Left ventricle myocardium superior (tissue), 1 donor: Measurements from ENCODE around the gene ME1. TPM values are rescaled to one million over a fixed set of nuclear protein-coding genes. Genes with fewer than 3 reads are reported as not detected.
"Not testable (repeated sequence)": the region's sequence is repeated elsewhere in the genome, so short reads cannot be mapped to it uniquely, and the experiment has no call there.

Experiments used
- ATAC-seq: fragments of 200-7000 bp; cut with Tn5 transposase; one replicate; pipeline ENCODE4 v1.9.1; 2020; ENCODE audit warnings: mild to moderate bottlenecking, moderate library complexity
- DNase-seq: peaks from one replicate; pipeline ENCODE4 v3.0.0-alpha.2; 2020
- intact Hi-C: fragments of 100-400 bp; cut with micrococcal nuclease; formaldehyde crosslinking; loops from one replicate; pipeline ENCODE4 v1.11.0; 2022
- total RNA-seq: library from RNA; stranded (reverse); fragmentation: NEBNext Ultra II Directional; extraction: Animal tissue kit (Norgen Biotek cat#: 25700); gene quantifications from one replicate; pipeline ENCODE4 v1.2.1, GENCODE V29; 2021
- donor health status: DM: no; HTN: yes; CAD: no; lungs with severe emphysema.

ME1 gene
- total RNA-seq, 1 donor from 2014 or later = 24.9 TPM

DNA sequence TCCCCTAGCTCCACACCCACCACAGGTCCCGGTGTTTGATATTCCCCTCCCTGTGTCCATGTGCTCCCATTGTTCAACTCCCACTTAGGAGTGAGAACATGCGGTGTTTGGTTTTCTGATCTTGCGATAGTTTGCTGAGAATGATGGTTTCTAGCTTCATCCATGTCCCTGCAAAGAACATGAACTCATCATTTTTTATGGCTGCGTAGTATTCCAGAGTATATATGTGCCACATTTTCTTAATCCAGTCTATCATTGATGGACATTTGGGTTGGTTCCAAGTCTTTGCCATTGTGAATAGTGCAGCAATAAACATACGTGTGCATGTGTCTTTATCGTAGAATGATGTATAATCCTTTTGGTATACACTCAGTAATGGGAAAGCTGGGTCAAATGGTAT is 143.6 kb downstream of the ME1 start:
- ATAC-seq, intact Hi-C loops, DNase-seq: not testable (repeated sequence)

DNA sequence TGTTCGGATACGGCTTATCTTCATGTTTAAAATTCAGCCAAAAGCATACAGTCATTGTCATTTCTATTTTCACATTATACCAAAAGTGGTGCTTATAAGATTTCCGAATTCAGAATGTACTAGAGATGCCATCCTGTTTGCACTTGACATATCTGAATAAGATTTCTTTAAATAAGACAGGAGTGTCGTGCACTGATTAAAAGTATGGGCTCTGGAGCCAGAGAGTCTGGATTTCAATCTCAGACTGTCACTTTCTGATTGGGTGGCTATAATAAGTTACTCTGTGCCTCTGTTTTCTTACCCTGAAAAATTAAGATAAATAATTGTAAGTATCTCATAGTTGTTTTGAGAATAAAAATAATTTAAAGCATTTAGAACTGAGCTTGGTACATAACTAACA is 144.9 kb downstream of the ME1 start:
- no peak for DNase-seq
- ATAC-seq = peak; percentile 51
- intact Hi-C loops = no loop called here

DNA sequence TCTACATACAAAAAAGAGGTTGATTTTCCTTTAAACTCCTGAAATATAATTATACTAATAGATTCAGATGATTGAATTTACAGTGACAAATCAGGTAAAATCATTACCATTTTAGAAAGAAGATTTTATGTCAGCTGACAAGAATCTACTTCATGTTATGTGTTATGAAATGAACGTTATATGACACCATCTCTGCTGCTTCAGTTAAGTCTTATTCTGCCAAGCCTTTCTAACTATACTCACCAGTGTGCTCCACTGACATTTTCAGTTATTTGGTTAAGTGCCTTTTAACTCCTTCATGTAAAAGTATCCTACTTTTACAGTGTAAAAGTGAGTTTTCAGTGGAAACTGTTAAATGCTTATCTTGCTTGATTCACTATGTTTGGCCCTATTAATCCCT is 157.3 kb downstream of the ME1 start:
- ATAC-seq = no peak
- DNase-seq = no peak
- intact Hi-C loops = no loop called here

DNA sequence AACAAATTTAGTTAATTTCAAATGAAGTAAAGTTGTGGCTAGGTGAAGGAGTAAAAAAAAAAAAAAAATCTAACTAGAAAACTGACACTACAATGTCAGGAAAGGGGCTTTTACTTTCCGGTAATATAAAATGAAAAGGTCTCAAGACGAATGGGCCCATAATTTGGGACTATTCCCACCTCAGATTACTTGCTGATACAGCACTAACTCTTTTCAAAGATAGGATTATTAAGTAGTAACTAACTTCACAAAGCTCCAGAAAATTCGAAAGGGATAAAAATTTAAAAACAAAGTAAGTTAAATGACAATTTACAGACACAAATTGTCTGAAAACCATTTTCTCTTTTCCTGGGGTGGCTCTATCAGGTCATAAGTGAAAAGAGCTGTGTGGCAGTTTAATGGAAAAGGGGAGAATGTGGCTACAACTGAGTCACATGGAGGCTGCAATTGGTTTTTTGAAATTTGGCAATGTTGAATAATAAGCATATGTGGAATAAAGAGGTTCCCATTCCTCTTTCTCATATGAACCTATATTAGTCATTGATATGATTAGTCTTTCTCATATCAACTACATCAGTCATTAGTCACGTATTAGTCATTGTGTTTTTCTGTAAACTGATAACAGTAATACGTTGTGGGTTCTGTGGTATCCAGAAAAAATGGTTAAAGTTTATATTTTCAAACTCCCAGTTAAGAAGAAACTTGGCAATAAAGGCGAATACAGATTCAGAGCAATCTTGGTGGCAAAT is 159.7 kb downstream of the ME1 start:
- ATAC-seq (no peak), DNase-seq (no peak)
- intact Hi-C loops = no loop called here

DNA sequence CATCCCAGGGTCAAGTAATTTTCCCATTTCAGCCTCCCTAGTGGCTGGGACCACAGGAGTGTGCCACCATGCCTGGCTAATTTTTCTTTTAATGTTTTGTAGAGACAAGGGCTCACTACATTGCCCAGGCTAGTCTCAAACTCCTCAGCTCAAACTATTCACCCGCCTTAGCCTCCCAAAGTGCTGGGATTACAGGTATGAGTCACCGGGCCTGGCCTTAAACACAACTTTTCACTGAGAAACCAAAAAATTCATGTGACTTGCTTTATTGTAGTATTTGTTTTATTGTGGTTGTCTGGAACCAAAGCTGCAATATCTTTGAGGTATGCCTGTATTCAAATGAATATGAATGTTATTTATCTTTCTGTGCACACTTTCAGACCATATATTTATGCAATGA is 165.5 kb downstream of the ME1 start:
- intact Hi-C loops = no loop called here
- ATAC-seq = no peak
- DNase-seq = no peak

DNA sequence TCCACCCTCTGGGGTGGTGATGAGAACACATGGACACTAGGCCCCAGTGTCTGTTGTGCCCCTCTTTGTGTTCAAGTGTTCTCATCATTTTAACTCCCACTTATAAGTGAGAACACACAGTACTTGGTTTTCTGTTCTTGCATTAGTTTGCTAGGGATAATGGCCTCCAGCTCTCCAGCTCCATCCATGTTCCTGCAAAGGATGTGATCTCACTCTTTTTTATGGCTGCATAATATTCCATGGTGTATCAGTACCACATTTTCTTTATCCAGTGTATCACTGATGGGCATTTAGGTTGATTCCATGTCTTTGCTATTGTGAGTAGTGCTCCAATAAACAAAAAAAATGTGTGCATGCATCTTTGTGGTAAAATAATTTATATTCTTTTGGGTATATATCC is 170.3 kb downstream of the ME1 start:
- no peak for ATAC-seq
- intact Hi-C loops = no loop called here
- DNase-seq = no peak

DNA sequence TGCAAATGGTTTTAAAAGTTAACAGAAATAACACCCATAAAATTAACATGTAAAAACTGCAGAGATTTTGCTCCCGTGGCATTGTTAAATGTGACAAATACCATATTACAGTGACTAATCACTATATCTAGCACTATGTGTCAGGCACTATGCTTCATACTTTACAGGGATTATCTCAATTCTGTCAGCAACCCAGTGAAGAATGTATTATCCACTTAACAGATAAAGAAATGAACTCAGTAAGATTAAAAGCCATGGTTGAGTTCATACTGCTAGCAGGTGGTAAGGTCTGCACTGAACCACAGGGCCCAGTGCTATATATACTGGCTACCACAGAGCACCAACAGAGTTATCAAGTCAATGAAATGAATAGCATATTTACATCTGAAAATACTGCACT is 172.3 kb downstream of the ME1 start:
- ATAC-seq (no peak), DNase-seq (no peak)
- intact Hi-C loops = no loop called here

DNA sequence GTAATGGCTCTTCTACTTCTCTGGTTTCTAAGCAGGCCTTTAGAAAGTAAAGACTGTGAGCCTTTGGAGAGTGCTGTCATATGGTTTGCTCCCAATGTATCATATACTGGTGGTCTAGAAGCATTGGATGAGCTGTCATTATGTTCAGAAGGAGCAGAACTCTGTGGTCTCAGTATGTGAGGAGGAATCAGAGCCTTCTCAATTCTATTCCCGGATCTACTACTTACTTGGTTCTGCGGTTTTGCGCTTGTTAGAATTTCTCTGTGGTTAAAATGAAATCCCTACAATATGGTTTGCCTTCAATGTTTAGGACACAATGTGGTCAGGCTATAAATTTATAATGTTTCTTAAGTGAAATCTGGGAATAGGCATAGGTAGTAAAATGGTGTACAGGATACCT is 173.1 kb downstream of the ME1 start:
- intact Hi-C loops = no loop called here
- DNase-seq (no peak), ATAC-seq (no peak)

DNA sequence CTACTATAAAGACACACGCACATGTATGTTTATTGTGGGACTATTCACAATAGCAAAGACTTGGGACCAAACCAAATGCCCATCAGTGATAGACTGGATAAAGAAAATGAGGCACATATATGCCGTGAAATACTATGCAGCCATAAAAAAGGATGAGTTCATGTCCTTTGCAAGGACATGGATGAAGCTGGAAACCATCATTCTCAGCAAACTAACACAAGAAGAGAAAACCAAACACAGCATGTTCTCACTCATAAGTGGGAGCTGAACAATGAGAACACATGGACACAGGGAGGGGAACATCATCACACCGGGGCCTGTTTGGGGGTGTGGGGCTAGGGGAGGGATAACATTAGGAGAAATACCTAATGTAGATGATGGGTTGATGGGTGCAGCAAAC is 174.1 kb downstream of the ME1 start:
- ATAC-seq, intact Hi-C loops, DNase-seq: not testable (repeated sequence)

DNA sequence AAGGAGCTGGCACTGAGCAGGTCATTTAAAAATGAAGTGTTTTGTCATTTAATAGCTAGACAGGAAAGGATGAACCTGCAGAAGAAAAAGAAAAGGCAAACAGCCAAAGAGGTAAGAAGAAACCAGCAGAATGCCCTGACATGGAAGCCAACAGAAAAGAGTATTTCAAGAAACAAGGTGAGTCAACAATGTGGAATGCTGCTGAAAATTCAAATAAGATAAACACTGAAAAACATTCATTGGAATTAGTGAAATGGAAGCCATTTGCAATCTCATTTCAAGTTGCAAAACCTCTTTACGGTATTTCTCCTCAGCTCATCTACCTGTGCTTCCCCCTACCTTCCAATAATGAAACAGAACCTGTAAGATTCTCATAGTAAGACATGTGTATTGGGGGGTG is 178.1 kb downstream of the ME1 start:
- intact Hi-C loops = no loop called here
- DNase-seq (no peak), ATAC-seq (no peak)

DNA sequence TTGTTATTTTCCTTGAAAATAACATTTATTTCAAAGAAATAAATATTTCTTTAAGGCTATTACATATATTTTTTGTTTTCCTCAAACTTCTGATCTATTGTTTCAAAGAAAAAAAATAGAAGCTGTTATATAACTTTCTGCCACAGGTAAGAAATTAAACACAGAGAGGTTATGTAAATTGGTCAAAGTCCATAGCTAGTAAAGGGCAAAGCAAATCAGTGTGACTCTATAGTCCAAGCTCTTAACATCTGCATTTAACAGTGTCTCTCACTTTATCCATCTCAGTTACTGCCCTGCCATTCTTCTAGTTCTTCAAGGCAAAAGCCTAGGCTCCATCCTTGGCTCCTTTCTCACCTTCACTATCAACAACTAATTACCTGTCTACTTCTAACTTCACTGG is 180.6 kb downstream of the ME1 start:
- DNase-seq = no peak
- no peak for ATAC-seq
- intact Hi-C loops = no loop called here

DNA sequence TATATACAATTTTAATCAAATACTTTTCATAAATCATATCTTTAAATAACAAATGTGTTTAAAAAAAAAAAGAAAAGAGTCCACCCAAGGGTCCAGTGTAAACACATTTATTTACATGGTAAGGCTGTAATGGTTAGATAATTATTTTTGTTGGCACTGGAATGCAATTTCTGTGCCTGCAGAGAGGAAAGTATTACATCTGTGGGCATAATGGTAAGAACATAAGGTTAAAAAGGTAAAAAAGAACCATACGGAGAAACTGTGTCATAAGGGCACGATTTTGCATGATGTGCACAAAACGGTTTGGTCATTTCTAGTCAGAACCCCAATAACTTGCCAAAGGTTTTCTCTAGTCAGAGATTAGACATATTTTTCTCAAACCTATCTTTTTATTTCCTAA is 183.4 kb downstream of the ME1 start:
- intact Hi-C loops = no loop called here
- DNase-seq = no peak
- ATAC-seq = no peak

DNA sequence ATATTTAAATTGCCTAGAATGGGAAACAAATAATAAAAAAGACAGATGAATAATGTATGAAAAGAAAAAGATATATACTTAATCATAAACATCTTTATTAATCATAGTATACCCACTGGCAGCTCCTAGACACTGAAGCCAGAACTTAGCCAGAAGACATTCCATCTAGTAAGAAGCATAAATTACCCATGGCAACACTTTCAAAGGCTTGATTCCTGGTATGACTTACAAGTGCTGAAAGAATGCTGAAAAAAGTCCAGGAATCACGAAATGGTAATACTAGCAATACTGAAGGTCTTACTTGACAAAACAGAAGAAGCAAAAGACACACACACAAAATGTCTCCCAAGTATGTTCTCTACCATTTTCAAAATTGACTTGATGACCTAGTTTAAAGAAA is 199.7 kb downstream of the ME1 start:
- intact Hi-C loops = no loop called here
- no peak for DNase-seq
- no peak for ATAC-seq

DNA sequence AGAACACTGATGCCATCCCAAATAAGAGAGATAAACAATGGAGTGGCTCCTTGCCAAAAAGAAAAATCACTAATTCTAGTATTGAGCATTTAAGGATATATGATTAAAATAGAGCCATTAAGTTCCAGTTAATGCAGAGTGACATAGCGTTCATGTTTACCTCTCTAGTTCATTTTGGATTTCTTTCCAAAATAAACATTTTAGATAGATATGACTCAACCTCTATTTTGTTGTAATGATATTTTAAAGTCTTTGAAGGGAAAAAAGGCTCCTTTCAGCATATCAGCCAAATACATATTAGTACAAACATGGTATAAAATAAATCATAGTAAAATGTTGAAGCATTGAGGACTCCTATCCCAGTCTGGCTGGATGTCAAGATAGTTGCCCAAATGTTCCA is 204.3 kb downstream of the ME1 start:
- DNase-seq (no peak), ATAC-seq (no peak)
- intact Hi-C loops = no loop called here

DNA sequence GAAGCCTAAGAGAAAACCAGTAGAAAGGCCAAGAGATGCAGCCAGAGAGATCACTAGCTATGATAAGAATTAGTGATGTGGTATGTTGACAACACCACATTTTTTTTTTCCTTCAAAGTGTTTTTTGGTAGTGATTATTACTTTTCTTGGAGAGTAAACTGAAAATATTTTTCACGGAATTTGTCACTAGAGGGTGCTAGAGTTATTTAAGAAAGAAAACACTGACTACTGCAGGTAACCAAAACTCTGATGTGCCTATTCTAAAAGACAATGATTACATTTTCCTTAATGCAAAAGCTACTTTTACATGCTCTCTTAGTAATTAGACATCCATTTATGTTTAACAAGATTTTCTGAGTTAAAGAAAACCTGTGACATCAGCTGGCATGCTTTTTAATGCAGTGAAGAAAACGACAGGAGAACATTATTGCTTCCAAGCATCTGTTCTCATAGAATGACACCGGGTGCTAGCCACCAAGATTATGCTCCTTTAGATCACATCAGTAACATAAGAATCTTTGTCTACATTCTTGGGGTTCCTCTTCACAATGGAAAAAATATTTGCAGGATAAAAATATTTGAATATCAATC is 208.9 kb downstream of the ME1 start:
- no peak for DNase-seq
- intact Hi-C loops = loop anchor here (2.0 kb wide), 1 partner anchor 293 kb away; no protein-coding TSS in a partner anchor
- ATAC-seq = no peak

DNA sequence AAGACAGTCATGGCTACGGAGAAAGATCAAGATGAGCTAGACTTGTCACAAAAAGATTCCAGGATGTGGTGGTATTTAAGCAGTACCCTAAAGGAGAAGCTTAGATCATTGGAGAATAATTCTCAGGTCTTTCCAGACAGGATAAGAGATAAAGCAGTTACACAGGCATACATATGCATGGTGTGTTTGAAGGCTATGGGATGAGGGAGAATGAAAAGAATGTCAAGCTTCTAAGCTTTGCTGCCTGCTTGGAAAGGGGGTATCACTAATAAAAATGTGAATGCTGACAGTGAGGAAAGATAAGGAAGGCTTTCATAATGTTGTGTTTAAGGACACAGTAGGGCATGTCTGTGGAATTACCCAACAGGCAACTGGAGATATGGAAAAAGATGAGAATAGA is 209.6 kb downstream of the ME1 start:
- ATAC-seq (no peak), DNase-seq (no peak)
- intact Hi-C loops = no loop called here

DNA sequence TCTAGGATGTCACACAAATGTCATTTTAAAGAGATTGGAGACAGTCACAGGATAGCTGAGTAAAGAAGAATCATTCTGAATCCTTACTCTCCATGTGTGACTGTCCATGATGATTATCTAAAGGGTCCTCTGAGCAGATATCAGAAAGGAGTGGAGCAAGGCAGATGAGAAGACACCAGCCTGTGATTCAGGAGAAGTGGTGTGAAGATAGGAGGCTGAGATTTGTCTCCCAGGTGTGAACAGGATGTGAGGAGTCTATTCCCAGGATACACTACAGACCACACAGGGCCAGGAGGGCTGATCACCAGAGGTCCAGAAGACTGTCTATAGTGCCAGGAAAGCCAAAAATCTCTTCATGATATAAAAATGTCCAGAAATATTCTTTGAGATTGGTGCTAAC is 210.7 kb downstream of the ME1 start:
- intact Hi-C loops = no loop called here
- DNase-seq = no peak
- no peak for ATAC-seq

DNA sequence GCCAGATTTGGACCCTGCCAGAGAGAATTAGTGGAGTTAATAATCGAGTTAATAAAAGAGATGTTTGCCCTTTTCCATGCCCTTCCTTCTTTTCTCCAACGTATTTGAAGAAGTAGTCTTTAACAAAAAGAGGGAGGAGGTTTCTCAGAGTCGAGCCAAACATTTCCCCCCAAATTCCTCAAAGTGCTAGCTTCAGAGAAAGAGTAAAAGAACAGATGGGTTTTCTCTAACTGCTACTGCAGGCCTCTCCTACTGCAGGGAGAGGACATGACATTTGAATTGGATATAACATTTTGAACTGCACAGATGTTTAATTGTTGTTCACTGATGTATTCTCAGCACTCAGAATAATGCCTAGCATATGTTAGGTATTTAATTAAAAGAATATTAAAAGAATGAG is 212.2 kb downstream of the ME1 start:
- no peak for ATAC-seq
- intact Hi-C loops = loop anchor here (10.0 kb wide), 1 partner anchor 144 kb away; no protein-coding TSS in a partner anchor
- DNase-seq = no peak

DNA sequence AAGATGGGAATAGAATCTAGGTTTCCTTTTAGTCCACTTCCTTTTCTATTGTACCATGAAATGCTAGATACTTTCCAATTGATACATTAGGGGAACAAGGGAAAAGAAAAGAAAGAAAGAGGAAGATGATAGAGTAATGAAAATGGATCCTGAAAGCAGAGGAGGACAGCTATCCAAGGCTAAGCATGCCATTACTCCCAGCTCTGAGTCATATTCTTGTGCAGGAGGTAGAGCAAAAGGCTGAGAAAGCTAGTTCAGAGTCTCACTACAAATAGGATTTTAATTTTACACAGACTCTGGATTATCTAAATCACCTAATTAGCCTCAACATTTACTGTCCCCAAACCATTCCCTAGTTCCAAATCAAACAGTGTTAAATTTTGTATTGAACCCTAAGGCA is 214.0 kb downstream of the ME1 start:
- intact Hi-C loops = loop anchor here (10.0 kb wide), 1 partner anchor 142 kb away; no protein-coding TSS in a partner anchor
- no peak for DNase-seq
- no peak for ATAC-seq

DNA sequence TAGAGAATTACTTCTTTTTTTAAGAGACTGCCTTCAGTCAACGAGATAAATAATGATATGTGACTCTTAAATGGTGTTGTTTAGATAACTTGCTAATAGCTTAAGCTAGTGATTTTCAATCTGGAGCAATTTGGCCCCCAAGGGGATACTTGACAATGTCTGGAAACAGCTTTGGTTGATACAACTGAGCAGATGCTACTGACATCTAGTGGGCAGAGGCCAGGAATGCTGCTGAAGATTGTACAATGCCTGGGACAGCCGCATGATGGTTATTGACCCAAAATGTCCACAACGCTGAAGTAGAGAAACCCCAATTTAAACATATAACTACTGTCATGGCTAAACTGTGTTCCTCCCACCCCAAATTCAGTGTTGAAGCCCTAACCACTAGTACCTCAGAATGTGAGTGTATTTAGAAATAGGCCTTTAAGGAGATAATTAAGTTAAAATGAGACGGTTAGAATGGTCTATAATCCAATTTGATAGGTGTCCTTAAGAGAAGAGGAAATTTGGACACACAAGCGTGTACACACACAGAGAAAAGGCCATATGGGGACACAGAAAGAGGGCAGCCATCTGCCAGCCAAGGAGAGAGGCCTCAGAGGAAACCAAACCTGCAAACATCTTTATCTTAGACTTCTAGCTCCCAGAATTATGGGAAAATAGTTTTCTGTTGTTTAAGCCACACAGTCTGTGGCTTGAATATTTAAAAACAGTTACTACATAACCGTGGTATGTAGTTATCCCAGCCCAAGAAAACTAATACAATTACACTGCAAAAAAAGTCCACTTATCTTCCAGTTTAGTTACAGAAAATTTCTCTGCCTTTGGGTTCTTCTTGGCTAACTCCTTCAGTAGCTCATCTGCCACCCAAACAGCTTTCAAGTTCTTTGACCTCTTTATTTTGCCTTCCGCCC is 215.5 kb downstream of the ME1 start:
- intact Hi-C loops = loop anchor here (10.0 kb wide), 1 partner anchor 141 kb away; no protein-coding TSS in a partner anchor
- peak; percentile 95 for ATAC-seq
- DNase-seq = peak; percentile 41
